A549 (cell line): ENCODE data around the gene ARPC1B.

Source experiments
- CHD2 ChIP-seq: fragments of 150-350 bp; IDR thresholded peaks from 2 replicates; pipeline ENCODE4 v1.6.1; 2014; ENCODE audit warnings: low read length; ENCODE audit not compliant: partially characterized antibody
- CTCF ChIP-seq: fragments of >200 bp; sonication (Bioruptor Twin); formaldehyde crosslinking; IDR thresholded peaks from 3 replicates; pipeline ENCODE4 v1.5.1; 2016
- EP300 ChIP-seq, 2 experiments: fragments of >200 bp; sonication (Bioruptor Twin); formaldehyde crosslinking; IDR thresholded peaks; 2 replicates in 1 of 2; 3 replicates in 1 of 2; pipeline ENCODE4 v1.6.1; 2016 to 2017
- ESRRA ChIP-seq: fragments of 150-350 bp; IDR thresholded peaks from 2 replicates; pipeline ENCODE4 v1.6.1; 2014; ENCODE audit warnings: mild to moderate bottlenecking, low read length, borderline replicate concordance
- MAX ChIP-seq: IDR thresholded peaks from 2 replicates; pipeline ENCODE4 v1.6.1; 2012
- POLR2A ChIP-seq: IDR thresholded peaks from 2 replicates; pipeline ENCODE4 v1.6.1; 2012; ENCODE audit warnings: mild to moderate bottlenecking, low read length
- ZSCAN20 ChIP-seq: fragments of 250-450 bp; sonication (Bioruptor Pico); IDR thresholded peaks from 2 replicates; pipeline ENCODE4 v1.8.0; 2022; ENCODE audit warnings: mild to moderate bottlenecking, moderate library complexity

GRCh38 chr7:99437946-99438572 is 63.5 kb downstream of the ARPC1B start:
- no peak for TF ChIP-seq POLR2A
- no peak for TF ChIP-seq CTCF
- no peak for TF ChIP-seq EP300 (IDR thresholded peaks at IDR 0.05)
- no peak for TF ChIP-seq ZSCAN20 (CRISPR knock-in tag)
- TF ChIP-seq MAX = no peak
- no peak for TF ChIP-seq CHD2
- TF ChIP-seq ESRRA = no peak
